ENCODE results near the gene IGF2.

DNA sequence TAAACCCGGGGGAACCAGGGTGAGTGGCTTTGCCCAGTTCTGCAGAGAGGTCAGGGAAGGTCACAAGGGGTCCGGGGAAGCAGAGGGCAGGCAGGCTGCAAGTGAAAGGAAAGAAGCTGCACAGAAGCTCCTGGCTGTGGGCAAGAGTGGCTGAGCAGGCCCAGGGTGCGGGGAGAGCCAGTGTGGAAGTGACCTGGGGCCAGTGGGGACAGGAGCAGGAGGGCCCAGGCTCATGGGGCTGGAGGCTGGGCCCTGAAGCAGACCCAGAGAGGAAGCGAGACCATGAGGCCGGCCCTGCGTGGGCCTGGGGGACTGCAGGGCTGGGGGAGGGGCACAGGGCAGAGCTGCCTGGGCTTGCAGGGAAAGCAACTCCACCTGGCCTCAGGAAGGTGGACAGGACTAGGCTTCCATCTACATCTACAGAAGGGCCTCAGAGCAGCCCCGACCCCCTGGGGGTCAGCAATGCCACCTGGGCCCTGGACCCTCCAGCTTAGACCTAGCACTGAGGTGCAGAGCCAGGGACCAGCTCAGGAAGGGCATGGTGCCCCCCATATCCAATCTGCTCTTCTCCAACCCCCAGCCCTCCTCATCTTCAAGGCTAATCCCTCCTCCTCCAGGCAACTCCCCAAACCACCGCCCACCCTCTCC, 11.6 kb downstream of the IGF2 start:
- TF ChIP-seq POLR2A (IDR thresholded peaks at IDR 0.05): no peak
- TF ChIP-seq, protein P1, sequence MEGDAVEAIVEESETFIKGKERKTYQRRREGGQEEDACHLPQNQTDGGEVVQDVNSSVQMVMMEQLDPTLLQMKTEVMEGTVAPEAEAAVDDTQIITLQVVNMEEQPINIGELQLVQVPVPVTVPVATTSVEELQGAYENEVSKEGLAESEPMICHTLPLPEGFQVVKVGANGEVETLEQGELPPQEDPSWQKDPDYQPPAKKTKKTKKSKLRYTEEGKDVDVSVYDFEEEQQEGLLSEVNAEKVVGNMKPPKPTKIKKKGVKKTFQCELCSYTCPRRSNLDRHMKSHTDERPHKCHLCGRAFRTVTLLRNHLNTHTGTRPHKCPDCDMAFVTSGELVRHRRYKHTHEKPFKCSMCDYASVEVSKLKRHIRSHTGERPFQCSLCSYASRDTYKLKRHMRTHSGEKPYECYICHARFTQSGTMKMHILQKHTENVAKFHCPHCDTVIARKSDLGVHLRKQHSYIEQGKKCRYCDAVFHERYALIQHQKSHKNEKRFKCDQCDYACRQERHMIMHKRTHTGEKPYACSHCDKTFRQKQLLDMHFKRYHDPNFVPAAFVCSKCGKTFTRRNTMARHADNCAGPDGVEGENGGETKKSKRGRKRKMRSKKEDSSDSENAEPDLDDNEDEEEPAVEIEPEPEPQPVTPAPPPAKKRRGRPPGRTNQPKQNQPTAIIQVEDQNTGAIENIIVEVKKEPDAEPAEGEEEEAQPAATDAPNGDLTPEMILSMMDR (IDR thresholded peaks at IDR 0.05): no peak
- TF ChIP-seq POLR2AphosphoS5 (IDR thresholded peaks at IDR 0.05): no peak
- TF ChIP-seq EP300 (IDR thresholded peaks at IDR 0.05): no peak
